Measurements from ENCODE around the gene CELA2B. TPM values are rescaled to one million over a fixed set of nuclear protein-coding genes. Genes with fewer than 3 reads are reported as not detected.
A peak's percentile ranks its signal among the peaks of the same experiment; 100 is the strongest.
"Not testable (repeated sequence)": the region's sequence is repeated elsewhere in the genome, so short reads cannot be mapped to it uniquely, and the experiment has no call there.

The CELA2B gene
- total RNA-seq, 1 donor from 2014 or later: not detected

DNA sequence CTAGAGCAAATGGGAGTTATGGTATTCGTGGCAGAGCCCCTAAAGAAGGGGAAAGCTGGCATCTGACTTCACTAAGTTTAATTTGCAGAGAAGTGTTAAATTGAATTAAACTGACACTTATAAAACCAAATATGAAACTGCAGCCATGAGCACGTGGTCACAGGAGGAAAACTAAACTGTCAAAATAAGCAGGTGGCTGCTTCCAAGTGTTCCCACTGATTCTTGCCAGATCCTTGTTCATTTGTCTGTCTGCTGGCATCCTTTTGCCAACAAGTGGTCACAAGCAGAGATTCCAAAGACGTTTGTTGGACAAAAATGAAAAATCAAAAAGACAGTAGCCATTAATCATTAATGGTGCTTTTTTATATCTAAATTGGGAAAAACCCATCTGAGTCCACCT is 6.5 kb upstream of the CELA2B start:
- no peak for DNase-seq

DNA sequence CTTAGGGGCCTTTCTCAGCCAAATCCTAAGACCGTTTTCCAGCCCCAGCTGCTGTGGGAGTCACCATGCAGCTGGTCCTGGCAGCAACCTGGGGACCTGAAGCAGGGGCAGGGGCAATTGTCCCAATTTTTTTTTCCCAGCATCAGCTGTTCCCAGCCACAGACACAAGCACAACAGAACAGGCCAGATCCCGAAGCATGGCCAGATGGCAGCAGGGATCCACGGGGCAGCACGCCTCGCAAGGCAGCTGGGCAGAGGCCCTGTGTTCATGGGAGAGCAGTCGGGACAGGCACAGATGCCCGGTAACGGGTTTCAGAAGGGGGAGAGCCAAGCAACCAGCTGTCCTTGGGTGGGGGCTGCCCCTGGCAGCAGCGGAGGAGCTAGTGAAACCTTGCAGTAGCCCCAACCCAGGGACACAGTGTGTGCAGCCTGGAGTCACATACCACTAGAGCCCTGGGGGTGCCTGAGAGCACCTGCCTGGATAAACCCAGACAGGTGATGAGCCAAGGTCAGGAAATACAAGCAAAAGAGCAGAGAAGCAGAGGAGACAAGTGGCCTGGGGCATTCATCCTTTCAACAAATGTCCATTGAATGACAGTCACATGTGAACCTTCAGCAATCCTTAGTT is 6.0 kb upstream of the CELA2B start:
- not testable (repeated sequence) for DNase-seq

DNA sequence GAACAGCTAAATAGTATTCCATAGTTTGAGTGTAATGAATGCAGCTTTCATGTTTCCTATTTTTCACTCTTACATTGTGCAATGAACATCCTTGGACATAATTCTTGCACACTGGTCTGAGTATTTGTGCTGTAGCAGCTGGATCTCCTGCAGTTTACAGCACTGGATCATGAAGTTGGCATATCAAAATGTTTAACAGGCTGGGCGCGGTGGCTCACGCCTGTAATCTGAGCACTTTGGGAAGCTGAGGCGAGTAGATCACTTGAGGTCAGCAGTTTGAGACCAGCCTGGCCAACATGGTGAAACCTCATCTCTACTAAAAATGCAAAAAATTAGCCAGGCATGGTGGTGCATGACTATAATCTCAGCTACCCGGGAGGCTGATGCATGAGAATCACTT is 4.8 kb upstream of the CELA2B start:
- DNase-seq: not testable (repeated sequence)

DNA sequence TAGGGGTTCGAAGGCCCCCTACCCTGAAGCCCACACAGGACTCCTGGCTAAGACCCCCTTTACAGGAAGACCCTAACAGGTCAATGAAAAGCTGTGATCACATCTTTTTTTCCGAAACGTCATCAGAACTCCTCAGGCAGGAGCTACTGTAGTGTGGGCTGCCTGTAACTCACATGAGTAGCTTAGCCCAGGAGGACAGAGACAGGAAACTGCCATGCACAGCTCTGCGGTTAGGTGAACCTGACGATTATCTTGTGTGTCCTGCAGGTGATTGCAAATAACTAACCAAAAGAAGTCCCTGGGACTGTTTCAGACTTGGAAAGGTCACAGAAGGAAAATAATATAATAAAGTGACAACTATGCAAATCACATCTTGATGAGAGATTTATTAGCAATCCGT is 4.2 kb upstream of the CELA2B start:
- not testable (repeated sequence) for DNase-seq

DNA sequence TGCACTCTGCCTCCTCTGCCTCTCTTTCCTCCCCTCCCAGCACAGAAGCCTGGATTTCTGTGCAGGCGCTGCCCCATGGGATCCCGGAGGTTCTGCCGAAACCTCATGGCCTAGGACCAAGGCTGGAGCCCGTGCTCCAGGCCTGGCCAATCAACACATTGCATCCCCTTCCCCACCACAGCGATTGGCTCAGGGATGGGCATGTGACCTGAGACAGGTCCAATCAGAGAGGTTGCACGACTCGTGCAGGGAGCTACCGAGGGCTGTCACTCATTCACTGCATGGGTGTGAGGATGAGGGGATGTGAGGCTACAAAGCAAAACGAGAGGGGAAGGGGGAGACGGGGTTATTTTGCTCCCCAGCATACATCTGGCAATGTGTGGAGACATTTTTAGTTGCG is 3.3 kb upstream of the CELA2B start:
- no peak for DNase-seq

DNA sequence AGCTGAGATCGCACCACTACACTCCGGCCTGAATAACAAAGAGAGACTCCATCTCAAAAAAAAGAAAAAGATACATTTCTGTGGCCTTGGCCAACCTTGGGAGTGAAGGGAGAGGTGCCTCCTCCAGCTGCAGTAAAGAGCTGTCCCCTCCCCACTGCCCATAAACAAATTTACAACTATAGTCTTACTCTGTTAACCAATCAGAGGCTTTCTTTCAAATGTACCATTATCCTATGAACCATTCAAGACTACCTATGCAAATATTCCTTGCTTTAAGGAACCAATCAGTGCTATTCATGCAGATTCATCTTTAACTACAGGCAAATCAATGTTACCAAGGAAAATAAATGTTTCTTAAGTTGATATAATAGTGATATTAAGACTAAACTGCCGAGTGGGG is 1.0 kb downstream of the CELA2B start:
- DNase-seq: no peak

DNA sequence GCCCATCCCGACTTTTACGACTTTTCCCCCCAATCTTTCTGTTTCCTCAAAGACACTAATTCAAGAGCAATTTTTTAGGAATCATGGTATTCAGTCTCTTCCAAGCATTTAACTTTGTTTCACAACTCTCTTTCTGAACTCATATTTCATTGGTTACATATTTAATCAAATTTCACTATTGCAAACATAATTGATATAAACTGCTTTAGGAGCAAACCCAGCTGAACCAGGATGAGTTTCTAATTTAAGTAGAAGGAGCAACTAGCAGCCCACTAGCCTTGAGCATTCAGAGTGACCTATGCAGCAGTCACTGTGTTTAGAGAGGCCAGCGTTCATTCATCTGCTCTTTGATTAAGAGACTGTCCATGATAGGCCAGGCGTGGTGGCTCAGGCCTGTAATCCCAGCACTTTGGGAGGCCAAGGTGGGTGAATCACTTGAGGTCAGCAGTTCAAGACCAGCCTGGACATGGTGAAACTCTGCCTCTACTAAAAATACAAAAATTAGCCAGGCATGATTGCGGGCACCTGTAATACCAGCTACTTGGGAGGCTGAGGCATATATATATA is 1.8 kb downstream of the CELA2B start:
- DNase-seq: no peak

DNA sequence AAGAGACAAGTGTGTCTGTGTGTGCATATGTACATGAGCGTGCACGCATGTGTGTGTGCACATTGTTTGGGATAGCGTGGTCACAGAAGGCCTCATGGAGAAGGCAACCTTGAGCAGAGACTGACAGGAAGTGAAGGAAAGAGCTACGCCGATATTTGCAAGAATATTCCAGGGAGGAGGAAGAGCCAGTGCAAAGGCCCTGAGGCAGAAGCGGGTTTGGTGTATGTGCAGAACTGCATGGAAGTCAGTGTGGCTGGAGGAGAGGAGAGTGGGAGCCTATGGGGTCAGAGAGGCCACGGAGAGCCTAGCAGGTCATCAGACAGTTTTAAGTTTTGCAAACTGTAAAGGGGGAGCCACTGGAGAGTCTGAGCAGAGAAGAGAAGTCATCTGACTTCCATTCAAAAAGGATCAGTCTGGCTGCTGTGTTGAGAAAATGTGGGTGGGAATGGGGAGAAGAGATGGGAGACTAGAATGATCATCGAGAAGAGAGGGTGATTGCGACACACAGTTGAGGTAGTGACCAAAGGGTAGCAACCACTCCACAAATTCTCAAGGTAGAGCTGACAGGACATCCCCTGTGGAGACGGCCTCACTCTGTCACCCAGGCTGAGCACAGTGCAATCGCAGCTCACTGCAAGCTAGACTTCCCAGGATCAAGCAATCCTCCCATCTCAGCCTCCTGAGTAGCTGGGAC is 3.9 kb downstream of the CELA2B start:
- DNase-seq: no peak

DNA sequence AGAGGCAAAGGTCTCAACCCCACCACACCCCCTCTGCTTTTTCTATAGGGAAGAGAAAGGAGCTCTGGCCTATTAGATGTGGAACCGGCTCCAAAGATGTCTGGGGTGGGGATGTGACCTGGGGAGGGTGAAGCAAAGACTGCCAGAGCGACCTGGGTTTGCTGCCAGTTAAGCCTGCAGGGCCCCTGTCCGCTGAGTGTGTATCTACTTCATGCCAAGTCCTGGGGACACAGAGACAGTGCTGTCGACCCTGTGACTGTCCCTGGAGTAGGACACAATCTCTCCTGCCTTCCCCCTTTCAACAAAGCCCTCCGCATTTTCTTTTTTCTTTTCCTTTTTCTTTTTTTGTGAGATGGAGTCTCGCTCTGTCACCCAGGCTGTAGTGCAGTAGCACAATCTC is 6.6 kb downstream of the CELA2B start:
- not testable (repeated sequence) for DNase-seq

DNA sequence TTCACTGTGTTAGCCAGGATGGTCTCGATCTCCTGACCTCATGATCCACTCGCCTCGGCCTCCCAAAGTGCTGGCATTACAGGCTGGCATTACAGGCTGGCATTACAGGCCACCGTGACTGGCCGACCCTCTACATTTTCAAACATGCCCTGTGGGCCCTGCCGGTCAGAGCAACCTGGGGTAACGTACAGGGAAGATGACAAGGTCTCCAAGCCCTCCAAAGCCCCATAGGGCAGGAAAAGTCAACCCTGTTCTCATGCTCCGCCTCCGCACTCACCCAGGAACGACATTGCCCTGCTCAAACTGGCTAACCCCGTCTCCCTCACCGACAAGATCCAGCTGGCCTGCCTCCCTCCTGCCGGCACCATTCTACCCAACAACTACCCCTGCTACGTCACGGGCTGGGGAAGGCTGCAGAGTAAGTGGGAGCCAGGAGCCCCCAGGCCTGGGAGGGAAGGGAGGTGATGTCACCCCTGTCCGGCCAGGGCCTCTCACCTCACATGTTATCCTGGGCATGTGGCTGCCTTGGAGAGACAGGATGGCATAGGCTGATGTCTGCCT is 7.2 kb downstream of the CELA2B start:
- not testable (repeated sequence) for DNase-seq

DNA sequence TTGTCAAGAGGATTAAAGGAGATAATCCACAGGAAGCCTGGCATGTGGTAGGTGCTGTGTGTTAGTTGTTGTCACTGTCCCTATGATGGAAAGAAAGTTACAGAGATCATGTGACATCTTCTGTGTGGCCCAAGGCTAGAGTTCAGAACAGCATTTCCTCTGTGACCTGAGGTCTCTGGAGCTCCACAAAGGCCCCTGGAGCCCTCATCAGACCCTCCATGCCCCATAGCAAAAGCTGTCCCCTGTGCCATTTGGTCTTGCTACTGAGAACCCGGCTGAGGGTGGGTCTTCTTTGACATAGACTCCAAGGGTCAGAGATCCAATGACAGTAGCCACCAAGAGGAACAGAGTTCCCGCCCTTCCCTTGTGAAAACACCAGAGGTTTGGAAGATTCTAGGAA is 8.1 kb downstream of the CELA2B start:
- DNase-seq: no peak

DNA sequence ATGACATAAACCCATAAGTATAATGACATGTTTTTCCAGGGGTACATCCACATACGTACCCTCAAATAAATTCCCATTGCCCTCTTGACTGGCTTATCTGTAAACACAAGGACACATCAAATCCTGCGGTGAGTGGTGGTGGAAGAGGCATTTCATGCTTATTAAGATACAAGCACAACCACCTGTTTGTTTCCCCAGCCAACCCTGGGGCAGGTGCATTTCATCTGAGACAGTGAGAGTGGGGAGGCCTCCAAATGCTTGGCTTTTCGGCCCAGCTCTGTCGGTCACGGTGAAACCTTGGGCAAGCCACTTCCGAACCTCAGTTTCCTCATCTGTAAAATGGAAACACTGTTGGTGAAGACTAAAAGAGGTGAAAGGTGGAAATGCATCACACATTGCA is 8.5 kb downstream of the CELA2B start:
- DNase-seq: not testable (repeated sequence)

DNA sequence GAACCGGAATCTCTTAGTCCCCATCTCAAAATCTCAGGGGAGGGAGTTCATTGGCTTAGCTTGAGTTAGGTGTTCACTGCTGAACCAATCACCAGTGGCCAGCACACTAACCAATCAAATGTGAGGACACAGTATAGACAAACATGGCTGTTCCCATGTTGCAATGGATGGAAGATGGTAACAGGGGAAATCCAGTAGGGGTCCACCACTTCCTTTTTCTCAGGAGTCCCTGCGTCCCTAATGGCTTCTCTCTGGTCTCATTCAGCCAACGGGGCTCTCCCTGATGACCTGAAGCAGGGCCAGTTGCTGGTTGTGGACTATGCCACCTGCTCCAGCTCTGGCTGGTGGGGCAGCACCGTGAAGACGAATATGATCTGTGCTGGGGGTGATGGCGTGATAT is 9.7 kb downstream of the CELA2B start:
- DNase-seq: no peak

DNA sequence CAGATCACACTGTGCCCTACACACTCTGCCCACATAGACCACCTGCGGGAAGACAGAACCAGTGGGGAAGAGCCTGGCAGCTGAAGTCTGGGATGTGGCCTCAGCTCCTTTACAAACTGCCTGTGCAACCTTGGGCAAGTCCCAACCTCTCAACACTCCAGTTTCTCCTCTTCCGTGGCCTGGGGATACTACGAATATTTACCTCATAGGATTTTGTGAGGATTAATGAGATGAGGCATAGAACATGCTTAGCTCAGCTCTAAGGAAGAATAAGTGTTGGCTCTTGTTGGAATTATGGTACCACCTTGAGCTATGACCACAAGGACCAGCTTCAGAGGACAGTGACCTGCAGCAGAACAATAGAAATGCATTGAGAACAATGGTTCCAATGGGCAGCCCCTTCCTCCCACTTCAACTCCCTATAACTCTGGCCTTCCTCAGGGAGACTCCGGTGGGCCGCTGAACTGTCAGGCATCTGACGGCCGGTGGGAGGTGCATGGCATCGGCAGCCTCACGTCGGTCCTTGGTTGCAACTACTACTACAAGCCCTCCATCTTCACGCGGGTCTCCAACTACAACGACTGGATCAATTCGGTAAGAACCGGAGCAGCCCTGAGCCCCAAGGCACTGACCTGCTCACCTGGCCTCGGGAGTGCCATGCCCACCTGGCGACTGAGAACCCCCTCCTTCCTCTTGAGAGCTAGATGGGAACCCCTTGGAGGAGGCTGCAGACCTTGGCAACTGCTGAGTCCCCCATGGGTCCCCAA is 11.1 kb downstream of the CELA2B start:
- DNase-seq: not testable (repeated sequence)

DNA sequence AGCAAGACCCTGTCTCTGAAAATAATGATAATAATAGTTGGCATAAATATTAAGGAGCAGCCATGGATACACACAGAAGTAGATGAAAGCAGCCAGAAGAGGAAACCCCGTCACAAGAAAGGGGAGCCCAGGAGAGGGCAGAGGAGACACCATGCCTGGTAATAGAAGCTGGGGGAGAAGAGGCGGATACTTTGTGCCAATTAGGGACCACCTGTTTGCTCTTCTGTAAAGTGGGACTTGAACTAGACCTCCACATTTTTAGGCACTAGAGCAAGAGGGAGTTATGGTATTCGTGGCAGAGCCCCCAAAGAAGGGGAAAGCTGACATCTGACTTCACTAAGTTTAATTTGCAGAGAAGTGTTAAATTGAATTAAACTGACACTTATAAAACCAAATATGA is 12.5 kb downstream of the CELA2B start:
- DNase-seq: no peak

DNA sequence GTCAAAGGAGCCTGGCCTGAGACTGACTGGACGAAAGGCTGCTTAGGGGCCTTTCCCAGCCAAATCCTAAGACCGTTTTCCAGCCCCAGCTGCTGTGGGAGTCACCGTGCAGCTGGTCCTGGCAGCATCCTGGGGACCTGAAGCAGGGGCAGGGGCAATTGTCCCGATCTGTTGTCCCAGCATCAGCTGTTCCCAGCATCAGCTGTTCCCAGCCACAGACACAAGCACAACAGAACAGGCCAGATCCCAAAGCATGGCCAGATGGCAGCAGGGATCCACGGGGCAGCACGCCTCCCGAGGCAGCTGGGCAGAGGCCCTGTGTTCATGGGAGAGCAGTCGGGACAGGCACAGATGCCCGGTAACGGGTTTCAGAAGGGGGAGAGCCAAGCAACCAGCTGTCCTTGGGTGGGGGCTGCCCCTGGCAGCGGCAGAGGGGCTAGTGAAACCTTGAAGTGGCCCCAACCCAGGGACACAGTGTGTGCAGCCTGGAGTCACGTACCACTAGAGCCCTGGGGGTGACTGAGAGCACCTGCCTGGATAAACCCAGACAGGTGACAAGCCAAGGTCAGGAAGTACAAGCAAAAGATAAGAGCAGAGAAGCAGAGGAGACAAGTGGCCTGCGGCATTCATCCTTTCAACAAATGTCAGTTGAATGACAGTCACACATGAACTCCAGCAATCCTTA is 13.3 kb downstream of the CELA2B start:
- DNase-seq: no peak

DNA sequence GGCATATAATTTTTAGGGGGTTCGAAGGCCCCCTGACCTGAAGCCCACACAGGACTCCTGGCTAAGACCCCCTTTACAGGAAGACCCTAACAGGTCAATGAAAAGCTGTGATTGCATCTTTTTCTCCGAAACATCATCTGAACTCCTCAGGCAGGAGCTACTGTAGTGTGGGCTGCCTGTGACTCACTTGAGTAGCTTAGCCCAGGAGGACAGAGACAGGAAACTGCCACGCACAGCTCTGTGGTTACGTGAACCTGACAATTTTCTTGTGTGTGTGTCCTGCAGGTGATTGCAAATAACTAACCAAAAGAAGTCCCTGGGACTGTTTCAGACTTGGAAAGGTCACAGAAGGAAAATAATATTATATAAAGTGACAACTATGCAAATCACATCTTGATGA is 15.1 kb downstream of the CELA2B start:
- DNase-seq: peak; percentile 69

DNA sequence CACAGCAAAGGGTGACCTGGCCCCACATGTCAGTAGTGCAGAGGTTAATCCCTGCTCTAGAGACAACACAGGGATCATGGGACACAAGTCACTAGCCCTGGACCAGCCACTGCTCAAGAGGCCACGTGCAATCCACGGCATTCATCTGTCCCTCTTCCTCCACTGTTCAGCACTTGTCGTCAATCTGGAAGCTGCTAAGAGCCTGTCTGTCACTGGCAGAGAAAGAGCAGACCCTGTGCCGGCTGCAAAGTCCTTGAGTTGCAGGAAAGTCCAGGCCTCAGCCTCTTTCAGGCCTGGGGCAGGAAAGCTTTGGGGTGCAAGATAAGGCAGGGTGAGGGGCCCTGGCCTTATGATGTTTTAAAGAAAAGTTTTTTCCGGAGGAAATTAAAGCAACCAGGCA is 16.7 kb downstream of the CELA2B start:
- no peak for DNase-seq

DNA sequence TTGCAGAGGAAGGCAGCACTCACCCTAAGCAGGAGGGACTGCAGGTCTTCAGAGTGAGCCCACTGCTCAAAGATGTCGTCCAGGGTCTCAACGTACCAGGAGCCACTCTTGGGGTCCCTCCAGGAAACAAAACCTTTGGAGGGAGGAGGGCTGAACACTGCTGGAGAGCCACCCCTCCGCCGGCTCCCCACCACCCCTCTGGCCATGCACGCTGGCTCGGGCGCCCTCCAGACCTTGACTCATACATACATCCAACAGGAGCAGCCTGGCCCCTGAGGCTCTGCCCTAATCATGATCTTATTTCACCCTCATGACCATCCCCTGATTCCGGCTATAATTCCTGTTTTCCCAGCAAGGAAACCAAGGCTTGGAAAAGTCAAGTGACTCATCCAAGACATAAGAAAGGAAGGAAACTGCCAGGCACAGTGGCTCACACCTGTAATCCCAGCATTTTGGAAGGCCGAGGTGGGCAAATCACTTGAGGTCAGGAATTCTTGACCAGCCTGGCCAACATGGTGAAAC is 18.0 kb downstream of the CELA2B start:
- peak; percentile 80 for DNase-seq

DNA sequence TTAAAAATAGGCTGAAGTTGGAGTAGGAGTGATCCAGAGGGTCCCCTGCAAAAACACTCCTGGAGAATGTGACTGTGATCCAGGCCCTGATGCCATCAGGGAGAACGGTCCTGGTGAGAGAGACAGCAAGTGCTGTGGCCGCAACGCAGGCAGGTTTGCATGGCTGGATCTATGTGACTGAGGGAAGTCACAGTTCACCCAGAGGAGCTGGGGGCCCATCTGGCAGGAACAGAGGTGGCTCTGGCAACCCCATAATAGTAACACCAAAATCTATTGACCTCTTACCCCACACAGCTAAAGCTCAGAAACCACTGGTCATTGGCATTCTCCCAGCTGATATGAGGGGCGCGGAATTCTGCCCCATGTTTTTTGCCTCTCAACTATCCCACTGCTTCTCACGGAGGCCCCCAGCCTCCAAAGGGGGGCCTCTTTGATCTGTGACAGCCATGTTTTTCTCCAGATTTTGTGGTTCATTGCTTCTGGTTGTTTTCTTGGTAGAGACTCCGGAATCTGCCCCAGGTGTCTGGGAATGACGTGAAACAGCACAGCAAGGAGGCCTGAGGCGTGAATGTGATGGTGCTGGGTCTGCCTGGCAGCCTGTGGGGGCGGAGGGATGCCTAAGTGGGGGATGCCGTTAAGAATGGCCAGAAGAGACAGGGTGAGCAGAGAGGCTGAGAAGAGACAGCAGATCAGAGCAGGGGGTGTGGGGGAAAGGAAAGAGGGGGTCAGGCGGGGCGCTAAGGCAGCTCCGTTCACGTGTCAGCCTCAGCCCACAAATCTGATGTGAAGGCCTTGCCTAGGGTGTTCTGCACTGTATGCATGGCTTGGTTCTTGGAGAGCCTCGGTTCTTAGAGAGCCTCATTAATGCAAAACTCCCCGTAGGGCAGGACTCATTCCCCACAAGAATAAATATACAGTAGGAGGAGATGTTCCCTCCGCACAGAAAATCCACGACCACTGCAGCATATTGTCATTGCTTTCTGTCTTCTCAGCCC is 24.6 kb downstream of the CELA2B start:
- no peak for DNase-seq
